NCI-H526 (cell line): ENCODE data around the gene ZNF473.
A peak's percentile ranks its signal among the peaks of the same experiment; 100 is the strongest.

Experiments
- DNase-seq, 2 experiments: peaks; one replicate each; lab custom pipeline; 2025; lab: John Stamatoyannopoulos, UW

ZNF473 gene

DNA sequence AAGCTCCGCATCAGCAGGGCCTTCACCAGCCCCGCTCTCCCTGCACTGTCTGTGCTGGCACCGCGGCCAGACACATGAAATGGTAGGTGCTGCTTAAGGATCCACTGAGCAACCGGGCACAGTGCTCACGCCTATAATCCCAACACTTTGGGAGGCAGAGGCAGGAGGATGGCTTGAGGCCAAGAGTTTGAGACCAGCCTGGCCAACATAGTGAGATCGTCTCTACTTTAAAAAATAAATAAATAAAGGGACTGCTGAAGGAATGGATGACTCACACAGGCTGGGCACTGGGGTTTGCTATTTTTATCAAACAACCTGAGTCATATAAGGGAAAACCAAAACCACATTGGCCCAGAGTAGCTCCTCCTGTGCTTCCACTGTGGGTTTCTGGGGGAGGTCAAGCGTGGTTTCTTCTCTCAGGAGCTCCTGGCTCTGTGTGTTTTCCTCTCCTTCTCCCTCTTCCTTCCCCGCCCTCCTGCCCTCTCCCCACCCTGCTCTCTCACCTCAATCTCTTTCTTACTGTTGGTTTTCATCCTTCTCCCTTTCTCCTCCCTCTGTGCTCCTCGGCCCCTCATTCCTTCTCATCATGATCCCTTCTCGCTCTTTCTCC lies 21.9 kb upstream of the ZNF473 start:
- DNase-seq, result no peak

GRCh38 chr19:50005428-50005827 lies 20.4 kb upstream of the ZNF473 start:
- no peak for DNase-seq

- no peak for DNase-seq
Measured at GRCh38 chr19:50007170-50007569, 18.6 kb upstream of the ZNF473 start.

GRCh38 chr19:50007947-50008346 lies 17.9 kb upstream of the ZNF473 start:
- DNase-seq, result no peak

DNA sequence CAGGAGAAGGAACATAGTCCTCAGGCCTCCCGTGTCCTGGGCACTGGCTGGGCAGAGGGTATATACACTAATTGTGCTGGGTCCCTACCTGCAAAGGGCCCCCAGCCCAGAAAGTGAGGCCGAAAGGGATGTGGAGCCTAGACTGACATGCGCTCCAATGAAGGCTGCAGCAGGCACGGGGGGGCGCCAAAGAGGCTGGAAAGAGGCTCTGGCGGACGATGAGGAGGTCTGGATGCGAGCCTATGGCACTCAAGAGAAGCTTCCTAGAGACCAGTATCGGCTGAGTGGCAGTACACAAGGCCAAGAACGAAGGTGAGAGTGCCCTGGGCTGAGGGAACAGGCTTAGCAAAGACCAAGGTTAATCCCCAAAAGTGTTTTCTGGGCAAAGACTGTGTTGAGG lies 17.3 kb upstream of the ZNF473 start:
- DNase-seq, result peak in 1 of 2 experiments; percentile 49

GRCh38 chr19:50016225-50016807 lies 9.5 kb upstream of the ZNF473 start:
- no peak for DNase-seq

GRCh38 chr19:50020481-50020880 lies 5.3 kb upstream of the ZNF473 start:
- DNase-seq, result no peak

- no peak for DNase-seq
Measured at GRCh38 chr19:50022823-50023222, 3.0 kb upstream of the ZNF473 start.

- DNase-seq, result no peak
Measured at GRCh38 chr19:50024719-50025021, 1.1 kb upstream of the ZNF473 start.

- DNase-seq, result peak; percentile 99
Measured at GRCh38 chr19:50025022-50025793, 597 bp upstream of the ZNF473 start, which contains the start of gene VRK3. Gene VRK3 (minus strand): TSS chr19:50025372. CDS start chr19:50016162, 9,210 bp downstream.

DNA sequence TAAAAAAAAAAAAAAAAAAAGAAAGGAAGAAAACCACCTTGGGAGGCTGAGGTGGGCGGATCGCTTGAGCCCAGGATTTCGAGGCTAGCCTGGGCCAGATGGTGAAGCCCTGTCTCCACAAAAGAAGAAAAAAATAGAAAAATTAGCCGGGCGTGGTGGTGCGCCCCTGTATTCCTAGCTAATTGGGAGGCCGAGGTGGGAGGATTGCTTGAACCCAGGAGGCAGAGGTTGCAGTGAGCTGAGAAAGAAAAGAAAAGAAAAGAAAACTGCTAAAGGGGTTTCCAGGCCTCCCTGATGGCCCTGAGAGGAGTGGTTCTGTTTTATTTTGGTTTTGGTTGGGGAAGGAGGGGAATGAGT lies 723 bp downstream of the ZNF473 start:
- DNase-seq, result no peak

GRCh38 chr19:50030225-50030624 lies 4.4 kb downstream of the ZNF473 start:
- no peak for DNase-seq

GRCh38 chr19:50030937-50031336 lies 5.1 kb downstream of the ZNF473 start:
- no peak for DNase-seq

GRCh38 chr19:50036908-50037307 lies 11.1 kb downstream of the ZNF473 start:
- DNase-seq, result no peak

GRCh38 chr19:50039968-50040367 lies 14.2 kb downstream of the ZNF473 start:
- DNase-seq, result no peak

DNA sequence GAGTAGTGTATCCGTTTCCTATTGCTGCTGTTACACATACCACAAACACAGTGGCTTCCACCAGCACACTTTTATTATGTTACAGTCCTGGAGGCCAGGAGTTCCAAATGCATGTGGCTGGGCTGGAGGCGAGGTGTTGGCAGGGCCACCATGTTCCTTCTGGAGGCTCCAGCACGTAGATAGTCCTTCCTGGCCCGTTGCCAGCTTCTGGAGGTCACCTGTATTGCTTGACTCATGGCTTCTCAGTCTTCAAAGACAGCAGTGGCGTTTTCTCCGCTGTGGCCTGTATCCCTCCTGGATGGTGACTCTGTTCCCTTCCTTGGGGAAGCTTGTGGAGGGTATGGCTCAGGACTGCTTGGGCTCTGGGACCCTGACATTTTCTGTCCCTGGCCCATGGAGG lies 15.2 kb downstream of the ZNF473 start:
- DNase-seq, result no peak

DNA sequence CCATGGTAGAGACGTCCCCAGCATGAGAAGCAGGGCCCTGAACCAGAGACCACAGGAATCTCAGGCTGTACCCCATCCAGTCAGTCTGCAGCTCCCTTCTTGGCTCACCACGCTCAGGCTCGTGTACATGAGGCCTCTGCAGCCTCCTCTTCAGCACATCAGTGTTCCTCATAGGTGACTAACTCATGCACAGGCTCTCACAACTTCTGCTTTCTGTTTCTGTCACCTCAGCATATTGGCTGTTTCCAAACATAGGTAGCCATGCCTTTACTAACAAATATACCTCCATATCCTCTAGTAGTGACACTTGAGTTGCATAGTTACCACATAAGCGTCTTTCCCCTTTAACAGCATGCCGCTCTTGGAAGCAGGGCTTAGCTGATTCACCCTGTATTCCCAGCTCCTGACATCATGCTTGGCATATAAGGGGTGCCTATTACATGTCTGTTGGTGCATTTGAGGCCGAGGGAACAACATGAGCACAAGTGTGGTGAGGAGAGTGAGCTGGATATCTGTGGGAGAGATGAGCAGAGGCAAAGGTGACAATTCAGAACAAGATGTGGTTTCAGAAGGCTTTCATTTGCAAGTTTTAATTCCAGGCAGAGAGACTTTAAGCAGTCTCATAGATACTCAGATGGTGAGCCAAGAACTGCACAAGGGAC lies 16.7 kb downstream of the ZNF473 start:
- no peak for DNase-seq

- DNase-seq, result no peak
Measured at GRCh38 chr19:50043967-50044366, 18.2 kb downstream of the ZNF473 start.

DNA sequence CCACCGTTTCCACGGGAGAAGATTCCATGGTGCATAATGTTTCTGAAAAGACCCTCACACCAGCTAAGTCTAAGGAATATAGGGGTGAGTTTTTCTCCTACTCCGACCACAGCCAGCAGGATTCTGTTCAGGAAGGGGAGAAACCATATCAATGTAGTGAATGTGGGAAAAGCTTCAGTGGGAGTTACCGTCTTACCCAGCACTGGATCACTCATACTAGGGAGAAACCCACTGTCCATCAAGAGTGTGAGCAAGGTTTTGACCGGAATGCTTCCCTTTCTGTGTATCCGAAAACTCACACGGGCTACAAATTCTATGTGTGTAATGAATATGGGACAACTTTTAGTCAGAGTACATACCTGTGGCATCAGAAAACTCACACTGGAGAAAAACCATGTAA lies 19.1 kb downstream of the ZNF473 start:
- no peak for DNase-seq

GRCh38 chr19:50046649-50047503 lies 21.1 kb downstream of the ZNF473 start:
- DNase-seq, result peak in 1 of 2 experiments; percentile 64

GRCh38 chr19:50047671-50048070 lies 21.9 kb downstream of the ZNF473 start:
- DNase-seq, result no peak
